ENCODE measurements around the gene FLG.

FLG gene

GRCh38 chr1:152349611-152350010 is 24.6 kb upstream of the FLG start:
- no peaks in the 10 kb centered on the region for H3K36me3 ChIP-seq (ENCODE audit: control insufficient read depth, low read length)
- H3K79me2 ChIP-seq (ENCODE audit: control insufficient read depth, low read length), result no peaks in the 10 kb centered on the region
- TF ChIP-seq EZH2phosphoT487 (IDR thresholded peaks at IDR 0.05; ENCODE audit: borderline replicate concordance, low read length) (no peak), CTCF (IDR thresholded peaks at IDR 0.05; ENCODE audit: low read depth, low read length, poor library complexity, severe bottlenecking) (no peak)
- H3K4me3 ChIP-seq (ENCODE audit: low read length), result no peak overlapping the region
- no peaks in the 10 kb centered on the region for H3F3A ChIP-seq (ENCODE audit: control insufficient read depth, insufficient read depth)
- no peak overlapping the region for H3K4me2 ChIP-seq (ENCODE audit: low read length)
- no peaks in the 10 kb centered on the region for H3K9me2 ChIP-seq (replicated peaks; ENCODE audit: control insufficient read depth, low read length)
- peaks cover 5% of the 10 kb centered on the region; the same call in 1 of the 2 replicates for H3K9me3 ChIP-seq (ENCODE audit: control insufficient read depth, insufficient read depth, low read length)
- H3K27ac ChIP-seq (ENCODE audit: low read depth, low read length), result no peak overlapping the region
- no peaks in the 10 kb centered on the region for H3K4me1 ChIP-seq (ENCODE audit: control insufficient read depth, low read length)
- H4K20me1 ChIP-seq (ENCODE audit: control insufficient read depth, insufficient read depth, low read depth, low read length), result no peaks in the 10 kb centered on the region
- H3K27me3 ChIP-seq (ENCODE audit: control insufficient read depth, low read length), result peaks cover 5% of the 10 kb centered on the region; the same call in 1 of the 2 replicates

GRCh38 chr1:152348447-152348846 is 23.4 kb upstream of the FLG start:
- Histone ChIP-seq H3K36me3 (ENCODE audit: control insufficient read depth, low read length) (no peaks in the 10 kb centered on the region), H3K27ac (ENCODE audit: low read depth, low read length) (no peak overlapping the region), H3K9me2 (replicated peaks; ENCODE audit: control insufficient read depth, low read length) (no peaks in the 10 kb centered on the region), H3K4me2 (ENCODE audit: low read length) (no peak overlapping the region), H4K20me1 (ENCODE audit: control insufficient read depth, insufficient read depth, low read depth, low read length) (no peaks in the 10 kb centered on the region), H3K4me1 (ENCODE audit: control insufficient read depth, low read length) (no peaks in the 10 kb centered on the region), H3K9me3 (ENCODE audit: control insufficient read depth, insufficient read depth, low read length) (no peaks in the 10 kb centered on the region), H3F3A (ENCODE audit: control insufficient read depth, insufficient read depth) (no peaks in the 10 kb centered on the region), H3K27me3 (ENCODE audit: control insufficient read depth, low read length) (peaks cover 5% of the 10 kb centered on the region; the same call in 1 of the 2 replicates), H3K79me2 (ENCODE audit: control insufficient read depth, low read length) (no peaks in the 10 kb centered on the region), H3K4me3 (ENCODE audit: low read length) (no peak overlapping the region)
- TF ChIP-seq EZH2phosphoT487 (IDR thresholded peaks at IDR 0.05; ENCODE audit: borderline replicate concordance, low read length) (no peak), CTCF (IDR thresholded peaks at IDR 0.05; ENCODE audit: low read depth, low read length, poor library complexity, severe bottlenecking) (peak; percentile 47)

- no peaks in the 10 kb centered on the region for H3K9me3 ChIP-seq (ENCODE audit: control insufficient read depth, insufficient read depth, low read length)
- H3K36me3 ChIP-seq (ENCODE audit: control insufficient read depth, low read length), result no peaks in the 10 kb centered on the region
- H3K27me3 ChIP-seq (ENCODE audit: control insufficient read depth, low read length), result peaks cover 5% of the 10 kb centered on the region; the same call in 1 of the 2 replicates
- H3K4me2 ChIP-seq (ENCODE audit: low read length), result no peak overlapping the region
- peak; percentile 80 for TF ChIP-seq CTCF (IDR thresholded peaks at IDR 0.05; ENCODE audit: low read depth, low read length, poor library complexity, severe bottlenecking)
- TF ChIP-seq EZH2phosphoT487 (IDR thresholded peaks at IDR 0.05; ENCODE audit: borderline replicate concordance, low read length), result no peak
- no peaks in the 10 kb centered on the region for H4K20me1 ChIP-seq (ENCODE audit: control insufficient read depth, insufficient read depth, low read depth, low read length)
- H3K4me1 ChIP-seq (ENCODE audit: control insufficient read depth, low read length), result no peaks in the 10 kb centered on the region
- H3F3A ChIP-seq (ENCODE audit: control insufficient read depth, insufficient read depth), result no peaks in the 10 kb centered on the region
- H3K4me3 ChIP-seq (ENCODE audit: low read length), result no peak overlapping the region
- H3K79me2 ChIP-seq (ENCODE audit: control insufficient read depth, low read length), result no peaks in the 10 kb centered on the region
- no peaks in the 10 kb centered on the region for H3K9me2 ChIP-seq (replicated peaks; ENCODE audit: control insufficient read depth, low read length)
- no peak overlapping the region for H3K27ac ChIP-seq (ENCODE audit: low read depth, low read length)
Observed at GRCh38 chr1:152347116-152347728, 22.2 kb upstream of the FLG start.
